WERI-Rb-1 (cell line): Measurements from ENCODE around the gene MEGF10.

ENCODE experiments used
- DNase-seq: peaks from one replicate; pipeline ENCODE4 v3.0.0-alpha.2; 2020
- H3K27ac ChIP-seq: fragments of 250-450 bp; sonication (Bioruptor Pico); 2 replicates; pipeline ENCODE4 v1.5.1; 2020; ENCODE audit warnings: mild to moderate bottlenecking, moderate library complexity
- H3K27me3 ChIP-seq: fragments of 250-450 bp; sonication (Bioruptor Pico); 2 replicates; pipeline ENCODE4 v1.5.1; 2021; ENCODE audit warnings: mild to moderate bottlenecking, low read depth, moderate library complexity; ENCODE audit not compliant: insufficient read depth, severe bottlenecking
- H3K36me3 ChIP-seq: fragments of 250-450 bp; sonication (Bioruptor Pico); 2 replicates; pipeline ENCODE4 v1.5.1; 2020; ENCODE audit warnings: mild to moderate bottlenecking, moderate library complexity
- H3K4me3 ChIP-seq: 2 replicates; pipeline ENCODE4 v1.5.1; 2011; ENCODE audit warnings: low read depth, mild to moderate bottlenecking, control low read depth, low read length
- H3K9me3 ChIP-seq: fragments of 250-450 bp; sonication (Bioruptor Pico); 2 replicates; pipeline ENCODE4 v1.5.1; 2021; ENCODE audit warnings: mild to moderate bottlenecking, moderate library complexity; ENCODE audit not compliant: severe bottlenecking
- CTCF ChIP-seq: IDR thresholded peaks from 2 replicates; pipeline ENCODE4 v1.5.1; 2011; ENCODE audit warnings: low read depth, mild to moderate bottlenecking, control low read depth, inconsistent platforms, low read length

Gene MEGF10

GRCh38 chr5:127433526-127433925, 142.9 kb downstream of the MEGF10 start:
- H3K36me3 ChIP-seq, result no peaks in the 10 kb centered on the region
- DNase-seq, result no peak
- H3K9me3 ChIP-seq, result no peaks in the 10 kb centered on the region
- no peak overlapping the region for H3K27ac ChIP-seq
- no peaks in the 10 kb centered on the region for H3K27me3 ChIP-seq
- TF ChIP-seq CTCF, result no peak
- H3K4me3 ChIP-seq, result no peak overlapping the region

- Histone ChIP-seq H3K27me3 (no peaks in the 10 kb centered on the region), H3K9me3 (no peaks in the 10 kb centered on the region), H3K4me3 (no peak overlapping the region), H3K36me3 (no peaks in the 10 kb centered on the region), H3K27ac (no peak overlapping the region)
- TF ChIP-seq CTCF, result no peak
- no peak for DNase-seq
These were observed 144.0 kb downstream of the MEGF10 start for GRCh38 chr5:127434588-127434987.

- H3K4me3 ChIP-seq, result no peak overlapping the region
- H3K27me3 ChIP-seq, result no peaks in the 10 kb centered on the region
- no peaks in the 10 kb centered on the region for H3K36me3 ChIP-seq
- H3K9me3 ChIP-seq, result no peaks in the 10 kb centered on the region
- no peak overlapping the region for H3K27ac ChIP-seq
- no peak for TF ChIP-seq CTCF
- no peak for DNase-seq
These were observed 145.2 kb downstream of the MEGF10 start for GRCh38 chr5:127435821-127436220.

- no peak overlapping the region for H3K27ac ChIP-seq
- no peaks in the 10 kb centered on the region for H3K9me3 ChIP-seq
- DNase-seq, result no peak
- TF ChIP-seq CTCF, result no peak
- H3K36me3 ChIP-seq, result no peaks in the 10 kb centered on the region
- no peaks in the 10 kb centered on the region for H3K27me3 ChIP-seq
- H3K4me3 ChIP-seq, result no peak overlapping the region
These were observed 149.0 kb downstream of the MEGF10 start for GRCh38 chr5:127439644-127440043.

GRCh38 chr5:127440831-127441230, 150.2 kb downstream of the MEGF10 start:
- DNase-seq, result no peak
- H3K4me3 ChIP-seq, result no peak overlapping the region

More at GRCh38 chr5:127440831-127441230, 150.2 kb downstream of the MEGF10 start:
- H3K36me3 ChIP-seq, result no peaks in the 10 kb centered on the region
- TF ChIP-seq CTCF, result no peak
- no peak overlapping the region for H3K27ac ChIP-seq
- no peaks in the 10 kb centered on the region for H3K9me3 ChIP-seq
- H3K27me3 ChIP-seq, result no peaks in the 10 kb centered on the region
